PC-9 (cell line): ENCODE data around the gene CNGA2. TPM values are rescaled to one million over a fixed set of nuclear protein-coding genes. Genes with fewer than 3 reads are reported as not detected.

Source experiments
- Bru-seq: library from RNA; stranded (reverse); fragments of 400-500 nt; gene quantifications from one replicate; lab custom pipeline; 2021; lab: Mats Ljungman, UMichigan
- BruChase-seq, 2 experiments: library from RNA; stranded (reverse); fragments of 400-500 nt; gene quantifications; one replicate each; lab custom pipeline; 2021; lab: Mats Ljungman, UMichigan
- BruUV-seq: library from RNA; stranded (reverse); fragments of 400-500 nt; replicated peaks from 2 replicates; lab custom pipeline; 2021; lab: Mats Ljungman, UMichigan
- CTCF ChIA-PET: fragments of 300-600 bp; sonication (Branson Sonifier 250); formaldehyde crosslinking; loops from one replicate; lab custom pipeline; 2022; ENCODE audit warnings: antibody characterized with exemption; lab: Charles Lee
- POLR2A ChIA-PET: fragments of 300-600 bp; sonication (Branson Sonifier 250); formaldehyde crosslinking; loops from one replicate; lab custom pipeline; 2022; ENCODE audit warnings: antibody characterized with exemption; ENCODE audit not compliant: unreplicated experiment; lab: Charles Lee
- DNase-seq, 2 experiments: peaks; one replicate each; pipeline versions ENCODE4 v3.0.0 to v3.0.0-alpha.2; 2015 to 2022; ENCODE audit warnings: mixed read lengths in 1 of 2
- H2AFZ ChIP-seq: fragments of 200-600 bp; sonication (generic); 2 replicates; pipeline ENCODE4 v1.8.1; 2017; ENCODE audit warnings: antibody characterized with exemption
- H3F3A ChIP-seq: fragments of 200-600 bp; sonication (generic); 2 replicates; pipeline ENCODE4 v1.8.1; 2017; ENCODE audit warnings: antibody characterized with exemption, mild to moderate bottlenecking, low read depth; ENCODE audit not compliant: insufficient read depth
- H3K27ac ChIP-seq: fragments of 200-600 bp; sonication (generic); 2 replicates; pipeline ENCODE4 v1.6.1; 2016; ENCODE audit warnings: mixed run types
- H3K27me3 ChIP-seq: fragments of 200-600 bp; sonication (generic); 2 replicates; pipeline ENCODE4 v1.6.1; 2016; ENCODE audit warnings: low read depth, mixed run types; ENCODE audit not compliant: insufficient read depth
- H3K36me3 ChIP-seq: fragments of 200-600 bp; sonication (generic); 2 replicates; pipeline ENCODE4 v1.6.1; 2016; ENCODE audit warnings: low read depth, mixed run types
- H3K4me1 ChIP-seq: fragments of 200-600 bp; sonication (generic); replicated peaks from 2 replicates; pipeline ENCODE4 v1.6.1; 2016; ENCODE audit warnings: mixed run types; ENCODE audit not compliant: insufficient read depth
- H3K4me2 ChIP-seq: fragments of 200-600 bp; sonication (generic); 2 replicates; pipeline ENCODE4 v1.6.1; 2017; ENCODE audit warnings: mixed run types
- H3K4me3 ChIP-seq: fragments of 200-600 bp; sonication (generic); 2 replicates; pipeline ENCODE4 v1.6.1; 2016; ENCODE audit warnings: mixed run types
- H3K79me2 ChIP-seq: fragments of 200-600 bp; sonication (generic); 2 replicates; pipeline ENCODE4 v1.6.1; 2017; ENCODE audit warnings: low read depth, mixed run types
- H3K9me2 ChIP-seq: fragments of 200-600 bp; sonication (generic); 2 replicates; pipeline ENCODE4 v1.8.1; 2017; ENCODE audit warnings: mild to moderate bottlenecking; ENCODE audit not compliant: insufficient read depth
- H3K9me3 ChIP-seq: fragments of 200-600 bp; sonication (generic); 2 replicates; pipeline ENCODE4 v1.8.1; 2016; ENCODE audit warnings: low read depth; ENCODE audit not compliant: insufficient read depth
- H4K20me1 ChIP-seq: fragments of 200-600 bp; sonication (generic); 2 replicates; pipeline ENCODE4 v1.8.1; 2017; ENCODE audit not compliant: insufficient read depth
- CTCF ChIP-seq: fragments of 200-600 bp; sonication (generic); conservative IDR thresholded peaks from 2 replicates; pipeline ENCODE4 v1.6.1; 2017; ENCODE audit warnings: mixed run types, antibody characterized with exemption, mild to moderate bottlenecking, moderate library complexity
- EZH2 ChIP-seq: fragments of 200-600 bp; sonication (generic); IDR thresholded peaks from 2 replicates; pipeline ENCODE4 v1.8.0; 2017; ENCODE audit warnings: antibody characterized with exemption, low read depth
- intact Hi-C: fragments of 100-400 bp; cut with micrococcal nuclease; formaldehyde crosslinking; loops from one replicate; pipeline ENCODE4 v1.10.0; 2022; ENCODE audit not compliant: unreplicated experiment
- long read RNA-seq: library from polyadenylated mRNA; stranded (forward); transcript quantifications from one replicate; pipeline ENCODE4 v2.0.0, GENCODE V29; 2022
- total RNA-seq: library from RNA; stranded (reverse); gene quantifications from 2 replicates; pipeline ENCODE4 v1.2.3, GENCODE V29; 2021

CNGA2 gene
- total RNA-seq (not detected in 2 replicates), Bru-seq, nascent RNA (not detected), BruChase-seq, experiment 1, labeled RNA remaining after a 2-hour chase (not detected), BruChase-seq, experiment 2, labeled RNA remaining after a 6-hour chase (not detected)
- long read RNA-seq: 0 reads

GRCh38 chrX:151734446-151734845, at the start of gene CNGA2:
Gene CNGA2 (plus strand): TSS chrX:151734746. CDS start chrX:151738484, 3,738 bp downstream.
- BruUV-seq: no TSS peak

GRCh38 chrX:151687635-151688034, 46.9 kb upstream of the CNGA2 start:
- Histone ChIP-seq H3K4me1 (no peaks in the 10 kb centered on the region), H4K20me1 (no peaks in the 10 kb centered on the region), H3K27me3 (peaks cover 40% of the 10 kb centered on the region), H3F3A (no peaks in the 10 kb centered on the region), H3K9me2 (no peaks in the 10 kb centered on the region), H3K4me2 (no peak overlapping the region), H3K9me3 (no peaks in the 10 kb centered on the region), H3K27ac (no peak overlapping the region), H3K79me2 (no peaks in the 10 kb centered on the region), H3K4me3 (no peak overlapping the region), H2AFZ (no peak overlapping the region), H3K36me3 (no peaks in the 10 kb centered on the region)
- ChIA-PET POLR2A (no interaction called here), CTCF (no interaction called here)
- BruUV-seq: no TSS peak
- TF ChIP-seq EZH2: no peak
- no peak for TF ChIP-seq CTCF
- no peak for DNase-seq
- intact Hi-C loops: no loop called here

More at GRCh38 chrX:151734446-151734845, at the start of gene CNGA2:
- Histone ChIP-seq H3K9me2 (no peaks in the 10 kb centered on the region), H3K4me3 (no peak within 1 kb of the TSS), H3K36me3 (no peaks in the 10 kb centered on the region), H3K27me3 (peaks cover 76% of the 10 kb centered on the region), H3K27ac (no peak within 1 kb of the TSS), H3K9me3 (no peaks in the 10 kb centered on the region), H3K4me2 (no peak within 1 kb of the TSS), H3K79me2 (no peaks in the 10 kb centered on the region), H3K4me1 (no peaks in the 10 kb centered on the region), H2AFZ (no peak within 1 kb of the TSS), H4K20me1 (no peaks in the 10 kb centered on the region), H3F3A (no peaks in the 10 kb centered on the region)
- no peak for DNase-seq
- intact Hi-C loops: no loop called here
- no peak for TF ChIP-seq CTCF
- no peak for TF ChIP-seq EZH2
- ChIA-PET POLR2A (no interaction called here), CTCF (no interaction called here)

GRCh38 chrX:151688695-151689094, 45.9 kb upstream of the CNGA2 start:
- H3K4me1 ChIP-seq: no peaks in the 10 kb centered on the region
- TF ChIP-seq EZH2 (no peak), CTCF (no peak)
- H2AFZ ChIP-seq: no peak overlapping the region
- H4K20me1 ChIP-seq: no peaks in the 10 kb centered on the region
- H3K4me3 ChIP-seq: no peak overlapping the region
- no TSS peak for BruUV-seq
- H3K27me3 ChIP-seq: peaks cover 41% of the 10 kb centered on the region
- H3F3A ChIP-seq: no peaks in the 10 kb centered on the region
- no peak overlapping the region for H3K27ac ChIP-seq
- POLR2A ChIA-PET: no interaction called here
- no peaks in the 10 kb centered on the region for H3K79me2 ChIP-seq
- CTCF ChIA-PET: no interaction called here
- no peak overlapping the region for H3K4me2 ChIP-seq
- no peaks in the 10 kb centered on the region for H3K9me3 ChIP-seq
- H3K9me2 ChIP-seq: no peaks in the 10 kb centered on the region
- no peak for DNase-seq
- no peaks in the 10 kb centered on the region for H3K36me3 ChIP-seq
- intact Hi-C loops: no loop called here
